OCI-LY7 (cell line): ENCODE results near the gene TAOK2. TPM values are rescaled to one million over a fixed set of nuclear protein-coding genes. Genes with fewer than 3 reads are reported as not detected.
"Not testable (repeated sequence)": the region's sequence is repeated elsewhere in the genome, so short reads cannot be mapped to it uniquely, and the experiment has no call there.

Experiments
- BruUV-seq: library from RNA; stranded (reverse); fragments of 400-500 nt; replicated peaks from 2 replicates; lab custom pipeline; 2021; lab: Mats Ljungman, UMichigan
- CTCF ChIA-PET: fragments of 300-600 bp; sonication (Branson Sonifier 250); formaldehyde crosslinking; loops from one replicate; lab custom pipeline; 2022; ENCODE audit warnings: antibody characterized with exemption; ENCODE audit not compliant: unreplicated experiment; lab: Charles Lee
- POLR2A ChIA-PET: fragments of 300-600 bp; sonication (Branson Sonifier 250); formaldehyde crosslinking; loops from one replicate; lab custom pipeline; 2022; ENCODE audit warnings: antibody characterized with exemption; lab: Charles Lee
- DNase-seq: peaks from one replicate; pipeline ENCODE4 v3.0.0-alpha.2; 2015; ENCODE audit warnings: low spot score
- H2AFZ ChIP-seq: fragments of 200-600 bp; sonication (generic), shearing (Covaris generic); 2 replicates; pipeline ENCODE4 v1.6.1; 2014; ENCODE audit warnings: mild to moderate bottlenecking, antibody characterized with exemption, low read length, moderate library complexity
- H3K27ac ChIP-seq: fragments of 200-600 bp; sonication (generic); 2 replicates; pipeline ENCODE4 v1.5.1; 2014; ENCODE audit warnings: mixed run types, low read depth, mild to moderate bottlenecking, moderate library complexity, low read length, inconsistent platforms; ENCODE audit not compliant: poor library complexity, severe bottlenecking
- H3K36me3 ChIP-seq: fragments of 200-600 bp; sonication (generic); 2 replicates; pipeline ENCODE4 v1.6.1; 2014; ENCODE audit warnings: mild to moderate bottlenecking, antibody characterized with exemption, low read length, moderate library complexity, mixed read lengths; ENCODE audit not compliant: insufficient read depth
- H3K4me1 ChIP-seq: fragments of 200-600 bp; sonication (generic); 2 replicates; pipeline ENCODE4 v1.5.1; 2014; ENCODE audit warnings: mild to moderate bottlenecking, low read length; ENCODE audit not compliant: insufficient read depth, poor library complexity, severe bottlenecking
- H3K4me2 ChIP-seq: fragments of 200-600 bp; sonication (generic); 2 replicates; pipeline ENCODE4 v1.6.1; 2014; ENCODE audit warnings: mild to moderate bottlenecking, low read length
- H3K4me3 ChIP-seq: fragments of 200-600 bp; sonication (generic); 2 replicates; pipeline ENCODE4 v1.5.1; 2014; ENCODE audit warnings: mild to moderate bottlenecking, low read depth, low read length; ENCODE audit not compliant: poor library complexity, severe bottlenecking
- H3K79me2 ChIP-seq: fragments of 200-600 bp; sonication (generic); 2 replicates; pipeline ENCODE4 v1.6.1; 2016; ENCODE audit warnings: low read depth, mild to moderate bottlenecking, low read length, moderate library complexity, mixed read lengths; ENCODE audit not compliant: insufficient read depth
- H3K9me2 ChIP-seq: fragments of 200-600 bp; sonication (generic); 2 replicates; pipeline ENCODE4 v1.6.1; 2016; ENCODE audit warnings: mild to moderate bottlenecking, low read length, mixed read lengths; ENCODE audit not compliant: insufficient read depth
- H3K9me3 ChIP-seq: fragments of 200-600 bp; sonication (generic); 2 replicates; pipeline ENCODE4 v1.6.1; 2014; ENCODE audit warnings: mild to moderate bottlenecking, mixed run types, low read length, mixed read lengths
- H4K20me1 ChIP-seq: fragments of 200-600 bp; sonication (generic); 2 replicates; pipeline ENCODE4 v1.6.1; 2014; ENCODE audit warnings: mild to moderate bottlenecking, antibody characterized with exemption, low read length, moderate library complexity, mixed read lengths; ENCODE audit not compliant: insufficient read depth
- EZH2phosphoT487 ChIP-seq: fragments of 200-600 bp; sonication (generic); IDR thresholded peaks from 2 replicates; pipeline ENCODE4 v1.6.1; 2018; ENCODE audit warnings: low read depth, borderline replicate concordance, mild to moderate bottlenecking, mixed run types, antibody characterized with exemption, low read length, moderate library complexity, mixed read lengths
- intact Hi-C: fragments of 100-400 bp; cut with micrococcal nuclease; formaldehyde crosslinking; loops from one replicate; pipeline ENCODE4 v1.10.0; 2022; ENCODE audit not compliant: unreplicated experiment
- total RNA-seq, 2 experiments: library from RNA; depleted of rRNA in 1 of 2; stranded (reverse); fragments of >200 nt in 1 of 2; shearing (Covaris generic) in 1 of 2; gene quantifications; 2 replicates each; pipeline ENCODE4 v1.2.3, GENCODE V29; 2014 to 2022
- TF ChIP-seq, protein P1 (sequence below): fragments of 200-600 bp; sonication (generic); conservative IDR thresholded peaks from 2 replicates; pipeline ENCODE4 v1.5.1; 2014; ENCODE audit warnings: mild to moderate bottlenecking, antibody characterized with exemption, low read length, moderate library complexity, mixed read lengths

Gene TAOK2
- total RNA-seq, 2 experiments from 2014 or later, result 31.7 to 45.0 TPM

DNA sequence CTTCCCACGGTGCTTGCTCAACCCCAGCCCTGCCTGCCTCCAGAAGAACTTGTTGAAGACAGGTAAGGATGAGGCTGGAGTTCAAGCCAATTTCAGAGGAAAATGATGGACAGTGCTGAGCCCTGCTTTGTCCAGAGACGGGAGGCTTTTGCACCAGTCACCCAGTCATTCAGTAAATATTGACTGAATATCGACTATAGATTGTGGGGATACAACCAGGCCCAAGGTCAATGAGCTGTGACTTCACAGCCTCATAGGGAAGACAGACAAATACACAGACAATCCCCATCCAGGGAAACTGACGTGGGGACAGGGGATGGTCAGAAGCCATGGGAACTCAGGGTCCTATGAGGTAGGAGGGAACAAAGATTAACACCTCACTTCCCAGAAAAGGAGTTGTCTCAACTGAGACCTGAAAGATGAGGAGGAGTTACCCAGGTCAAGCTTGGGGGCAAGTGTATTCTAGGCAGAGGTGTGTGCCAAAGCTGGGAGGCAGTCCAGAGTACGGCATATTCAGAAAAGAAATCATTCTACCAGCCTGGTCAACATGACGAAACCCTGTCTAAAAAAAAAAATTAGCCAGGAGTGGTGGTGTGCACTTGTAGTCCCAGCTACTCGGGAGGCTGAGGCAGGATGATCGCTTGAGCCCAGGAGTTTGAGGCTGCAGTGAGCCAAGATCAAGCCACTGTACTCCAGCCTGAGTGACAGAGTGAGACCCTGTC, 43.0 kb downstream of the TAOK2 start:
- no peak overlapping the region for H3K4me2 ChIP-seq
- H3K4me1 ChIP-seq, result no peaks in the 10 kb centered on the region
- no peak overlapping the region for H2AFZ ChIP-seq
- ChIA-PET POLR2A (no interaction called here), CTCF (no interaction called here)
- H3K9me2 ChIP-seq, result no peaks in the 10 kb centered on the region
- no peaks in the 10 kb centered on the region for H3K79me2 ChIP-seq
- intact Hi-C loops, result no loop called here
- no peak overlapping the region for H3K27ac ChIP-seq
- H3K36me3 ChIP-seq, result no peaks in the 10 kb centered on the region
- DNase-seq, result no peak
- no peaks in the 10 kb centered on the region for H4K20me1 ChIP-seq
- H3K9me3 ChIP-seq, result no peaks in the 10 kb centered on the region
- no peak overlapping the region for H3K4me3 ChIP-seq
- TF ChIP-seq, protein P1, sequence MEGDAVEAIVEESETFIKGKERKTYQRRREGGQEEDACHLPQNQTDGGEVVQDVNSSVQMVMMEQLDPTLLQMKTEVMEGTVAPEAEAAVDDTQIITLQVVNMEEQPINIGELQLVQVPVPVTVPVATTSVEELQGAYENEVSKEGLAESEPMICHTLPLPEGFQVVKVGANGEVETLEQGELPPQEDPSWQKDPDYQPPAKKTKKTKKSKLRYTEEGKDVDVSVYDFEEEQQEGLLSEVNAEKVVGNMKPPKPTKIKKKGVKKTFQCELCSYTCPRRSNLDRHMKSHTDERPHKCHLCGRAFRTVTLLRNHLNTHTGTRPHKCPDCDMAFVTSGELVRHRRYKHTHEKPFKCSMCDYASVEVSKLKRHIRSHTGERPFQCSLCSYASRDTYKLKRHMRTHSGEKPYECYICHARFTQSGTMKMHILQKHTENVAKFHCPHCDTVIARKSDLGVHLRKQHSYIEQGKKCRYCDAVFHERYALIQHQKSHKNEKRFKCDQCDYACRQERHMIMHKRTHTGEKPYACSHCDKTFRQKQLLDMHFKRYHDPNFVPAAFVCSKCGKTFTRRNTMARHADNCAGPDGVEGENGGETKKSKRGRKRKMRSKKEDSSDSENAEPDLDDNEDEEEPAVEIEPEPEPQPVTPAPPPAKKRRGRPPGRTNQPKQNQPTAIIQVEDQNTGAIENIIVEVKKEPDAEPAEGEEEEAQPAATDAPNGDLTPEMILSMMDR, result no peak
- TF ChIP-seq EZH2phosphoT487, result no peak
- BruUV-seq, result no TSS peak

DNA sequence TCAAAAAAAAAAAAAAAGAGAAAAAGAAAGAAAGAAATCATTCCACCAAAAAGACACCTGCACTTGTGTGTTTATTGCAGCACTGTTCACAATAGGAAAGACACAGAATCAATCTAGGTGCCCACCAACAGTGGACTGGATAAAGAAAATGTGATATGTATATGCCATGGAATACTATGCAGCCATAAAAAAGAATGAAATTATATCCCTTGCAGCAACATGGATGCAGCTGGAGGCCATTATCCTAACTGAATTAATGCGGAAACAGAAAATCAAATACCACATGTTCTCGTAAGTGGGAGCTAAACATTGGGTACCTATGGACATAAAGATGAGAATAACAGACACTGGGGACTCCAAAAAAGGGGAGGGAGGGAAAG, 43.6 kb downstream of the TAOK2 start:
- H3K27ac ChIP-seq, result no peak overlapping the region
- TF ChIP-seq, protein P1, result no peak
- TF ChIP-seq EZH2phosphoT487, result no peak
- no peaks in the 10 kb centered on the region for H3K9me3 ChIP-seq
- ChIA-PET POLR2A (no interaction called here), CTCF (no interaction called here)
- BruUV-seq, result no TSS peak
- H3K4me1 ChIP-seq, result no peaks in the 10 kb centered on the region
- H3K36me3 ChIP-seq, result no peaks in the 10 kb centered on the region
- DNase-seq, result no peak
- H4K20me1 ChIP-seq, result no peaks in the 10 kb centered on the region
- H3K79me2 ChIP-seq, result no peaks in the 10 kb centered on the region
- H3K4me3 ChIP-seq, result no peak overlapping the region
- no peak overlapping the region for H2AFZ ChIP-seq
- H3K4me2 ChIP-seq, result no peak overlapping the region
- intact Hi-C loops, result no loop called here
- H3K9me2 ChIP-seq, result no peaks in the 10 kb centered on the region

DNA sequence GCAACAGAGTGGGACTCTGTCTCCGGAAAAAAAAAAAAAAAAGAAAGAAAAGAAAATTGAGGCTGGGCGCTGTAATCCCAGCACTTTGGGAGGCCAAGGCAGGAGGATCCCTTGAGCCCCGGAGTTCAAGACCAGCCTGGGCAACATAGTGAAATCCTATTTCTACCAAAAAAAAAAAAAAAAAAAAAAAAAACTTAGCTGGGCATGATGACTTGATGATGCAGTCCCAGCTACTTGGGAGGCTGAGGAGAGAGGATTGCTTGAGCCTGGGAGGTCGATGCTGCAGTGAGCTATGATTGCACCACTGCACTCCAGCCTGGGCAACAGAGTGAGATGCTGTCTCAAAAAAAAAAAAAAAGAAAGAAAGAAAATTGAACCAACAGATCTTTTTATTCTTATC, 44.3 kb downstream of the TAOK2 start:
- H3K9me2 ChIP-seq, H3K27ac ChIP-seq, H4K20me1 ChIP-seq, H3K79me2 ChIP-seq, H3K9me3 ChIP-seq, H3K4me3 ChIP-seq, intact Hi-C loops, DNase-seq, H3K4me2 ChIP-seq, H2AFZ ChIP-seq, BruUV-seq, POLR2A ChIA-PET, H3K4me1 ChIP-seq, H3K36me3 ChIP-seq: not testable (repeated sequence)
- CTCF ChIA-PET, result interaction anchor here (0.5 kb wide), 1 partner anchor 104 kb away, joined by 6 read pairs; no protein-coding TSS in a partner anchor
